ENCODE measurements around the gene KCTD13.

- TF ChIP-seq CTCF (IDR thresholded peaks at IDR 0.05): no peak
- no peak for TF ChIP-seq POLR2A (IDR thresholded peaks at IDR 0.05)
Measured at GRCh38 chr16:29901607-29901945, 24.4 kb downstream of the KCTD13 start.

Measured in body of pancreas (tissue), 4 donors.